ENCODE measurements around the gene CCND1. TPM values are rescaled to one million over a fixed set of nuclear protein-coding genes. Genes with fewer than 3 reads are reported as not detected.

CCND1 gene
- total and polyA plus RNA-seq, 2 of the 8 experiments (the other 6 are each of a cell fraction or from before 2014, with no cell fraction given) = 64.5 to 170 TPM

- TF ChIP-seq TBP (IDR thresholded peaks at IDR 0.05; ENCODE audit: low read depth, low read length) (no peak), SIN3A (conservative IDR thresholded peaks at IDR 0.05 in 1 of 2, IDR thresholded peaks at IDR 0.05 in 1 of 2; ENCODE audit: low read depth in 1 of 2, low read length in 2 of 2) (no peak), RAD21 (IDR thresholded peaks at IDR 0.05 in 1 of 2, conservative IDR thresholded peaks at IDR 0.05 in 1 of 2; ENCODE audit: low read depth in 2 of 2, low read length in 2 of 2) (no peak), POLR2AphosphoS5 (IDR thresholded peaks at IDR 0.05; ENCODE audit: low read depth, low read length) (no peak), HDAC6 (IDR thresholded peaks at IDR 0.05; ENCODE audit: low read depth, low read length) (no peak), EZH2 (IDR thresholded peaks at IDR 0.05; ENCODE audit: low read depth, low read length, severe bottlenecking) (no peak)
Measured at GRCh38 chr11:69689484-69690319, 48.7 kb downstream of the CCND1 start (continued).

Data from H1 (cell line).